ENCODE data around the gene ESRP2. TPM values are rescaled to one million over a fixed set of nuclear protein-coding genes. Genes with fewer than 3 reads are reported as not detected.

The ESRP2 gene
- total RNA-seq = 82.3 and 88.6 TPM in 2 replicates
- long read RNA-seq, partial matches to known transcripts = 4 of 5 reads
- long read RNA-seq, other reads (novel, unspliced or antisense) = 1 of 5 reads

GRCh38 chr16:68235887-68236136 is at the start of gene ESRP2:
Gene ESRP2 (minus strand): TSS chr16:68236127. CDS start chr16:68236045, 82 bp downstream.
- Mint-ChIP-seq H3K4me3 (ENCODE audit: low read depth) (peak within 1 kb of the TSS; percentile 87), H3K27ac (peak within 1 kb of the TSS; percentile 98), H3K36me3 (ENCODE audit: insufficient read depth) (peaks cover 10% of the 10 kb centered on the region), H3K9me3 (ENCODE audit: low read depth) (peaks cover 3% of the 10 kb centered on the region), H3K27me3 (no peaks in the 10 kb centered on the region), H3K4me1 (ENCODE audit: low read depth) (peaks cover 28% of the 10 kb centered on the region)
- no peak for DNase-seq (ENCODE audit: low spot score, unreplicated experiment)
- TF ChIP-seq, protein P1, sequence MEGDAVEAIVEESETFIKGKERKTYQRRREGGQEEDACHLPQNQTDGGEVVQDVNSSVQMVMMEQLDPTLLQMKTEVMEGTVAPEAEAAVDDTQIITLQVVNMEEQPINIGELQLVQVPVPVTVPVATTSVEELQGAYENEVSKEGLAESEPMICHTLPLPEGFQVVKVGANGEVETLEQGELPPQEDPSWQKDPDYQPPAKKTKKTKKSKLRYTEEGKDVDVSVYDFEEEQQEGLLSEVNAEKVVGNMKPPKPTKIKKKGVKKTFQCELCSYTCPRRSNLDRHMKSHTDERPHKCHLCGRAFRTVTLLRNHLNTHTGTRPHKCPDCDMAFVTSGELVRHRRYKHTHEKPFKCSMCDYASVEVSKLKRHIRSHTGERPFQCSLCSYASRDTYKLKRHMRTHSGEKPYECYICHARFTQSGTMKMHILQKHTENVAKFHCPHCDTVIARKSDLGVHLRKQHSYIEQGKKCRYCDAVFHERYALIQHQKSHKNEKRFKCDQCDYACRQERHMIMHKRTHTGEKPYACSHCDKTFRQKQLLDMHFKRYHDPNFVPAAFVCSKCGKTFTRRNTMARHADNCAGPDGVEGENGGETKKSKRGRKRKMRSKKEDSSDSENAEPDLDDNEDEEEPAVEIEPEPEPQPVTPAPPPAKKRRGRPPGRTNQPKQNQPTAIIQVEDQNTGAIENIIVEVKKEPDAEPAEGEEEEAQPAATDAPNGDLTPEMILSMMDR (IDR thresholded peaks at IDR 0.05; ENCODE audit: unreplicated experiment) = no peak

GRCh38 chr16:68285683-68286082 is 49.8 kb upstream of the ESRP2 start:
- H3K36me3 Mint-ChIP-seq (ENCODE audit: insufficient read depth) = peaks cover 2% of the 10 kb centered on the region
- DNase-seq (ENCODE audit: low spot score, unreplicated experiment) = no peak
- H3K4me1 Mint-ChIP-seq (ENCODE audit: low read depth) = peaks cover 2% of the 10 kb centered on the region

GRCh38 chr16:68284847-68285246 is 48.9 kb upstream of the ESRP2 start:
- TF ChIP-seq, protein P1 (IDR thresholded peaks at IDR 0.05; ENCODE audit: unreplicated experiment) = no peak
- Mint-ChIP-seq H3K9me3 (ENCODE audit: low read depth) (no peaks in the 10 kb centered on the region), H3K4me3 (ENCODE audit: low read depth) (no peak overlapping the region), H3K4me1 (ENCODE audit: low read depth) (peaks cover 2% of the 10 kb centered on the region), H3K27ac (peak overlapping the region; percentile 67), H3K36me3 (ENCODE audit: insufficient read depth) (peaks cover 2% of the 10 kb centered on the region), H3K27me3 (no peaks in the 10 kb centered on the region)
- DNase-seq (ENCODE audit: low spot score, unreplicated experiment) = no peak

More at GRCh38 chr16:68285683-68286082, 49.8 kb upstream of the ESRP2 start:
- Mint-ChIP-seq H3K9me3 (ENCODE audit: low read depth) (no peaks in the 10 kb centered on the region), H3K27ac (no peak overlapping the region), H3K4me3 (ENCODE audit: low read depth) (no peak overlapping the region), H3K27me3 (no peaks in the 10 kb centered on the region)
- TF ChIP-seq, protein P1 (IDR thresholded peaks at IDR 0.05; ENCODE audit: unreplicated experiment) = no peak

- DNase-seq (ENCODE audit: low spot score, unreplicated experiment) = no peak
- Mint-ChIP-seq H3K4me3 (ENCODE audit: low read depth) (no peak overlapping the region), H3K4me1 (ENCODE audit: low read depth) (peaks cover 2% of the 10 kb centered on the region), H3K27me3 (no peaks in the 10 kb centered on the region), H3K9me3 (ENCODE audit: low read depth) (no peaks in the 10 kb centered on the region), H3K36me3 (ENCODE audit: insufficient read depth) (peaks cover 2% of the 10 kb centered on the region), H3K27ac (no peak overlapping the region)
- TF ChIP-seq, protein P1 (IDR thresholded peaks at IDR 0.05; ENCODE audit: unreplicated experiment) = no peak
Observed at GRCh38 chr16:68283801-68284598, 48.1 kb upstream of the ESRP2 start.

GRCh38 chr16:68283346-68283745 is 47.4 kb upstream of the ESRP2 start:
- H3K9me3 Mint-ChIP-seq (ENCODE audit: low read depth) = no peaks in the 10 kb centered on the region
- peaks cover 2% of the 10 kb centered on the region for H3K4me1 Mint-ChIP-seq (ENCODE audit: low read depth)
- peaks cover 2% of the 10 kb centered on the region for H3K36me3 Mint-ChIP-seq (ENCODE audit: insufficient read depth)
- no peak overlapping the region for H3K27ac Mint-ChIP-seq
- TF ChIP-seq, protein P1 (IDR thresholded peaks at IDR 0.05; ENCODE audit: unreplicated experiment) = no peak
- H3K27me3 Mint-ChIP-seq = no peaks in the 10 kb centered on the region
- no peak for DNase-seq (ENCODE audit: low spot score, unreplicated experiment)
- no peak overlapping the region for H3K4me3 Mint-ChIP-seq (ENCODE audit: low read depth)
